ENCODE results near the gene TMEM52B.
"Not testable (repeated sequence)": the region's sequence is repeated elsewhere in the genome, so short reads cannot be mapped to it uniquely, and the experiment has no call there.

Gene TMEM52B

GRCh38 chr12:10186958-10187357 is 8.1 kb downstream of the TMEM52B start:
- not testable (repeated sequence) for H2BK15ac ChIP-seq (ENCODE audit: low read length); H3K4ac ChIP-seq (ENCODE audit: low read length); H3K18ac ChIP-seq (ENCODE audit: low read length); H2AK5ac ChIP-seq (ENCODE audit: low read depth, low read length); H4K8ac ChIP-seq (ENCODE audit: low read depth, low read length); H3K27ac ChIP-seq (replicated peaks; ENCODE audit: low read length); H3K14ac ChIP-seq (ENCODE audit: low read length); H3K27me3 ChIP-seq (ENCODE audit: control insufficient read depth in 3 of 3, insufficient read depth in 3 of 3, low read depth in 1 of 3, low read length in 3 of 3); H2BK5ac ChIP-seq (ENCODE audit: low read length); H3K4me1 ChIP-seq (ENCODE audit: control insufficient read depth in 2 of 2, insufficient read depth in 1 of 2, low read depth in 1 of 2, low read length in 2 of 2); H2BK120ac ChIP-seq (ENCODE audit: low read depth, low read length); H3K79me1 ChIP-seq (ENCODE audit: low read depth, low read length); H3K9me3 ChIP-seq (replicated peaks in 1 of 2; ENCODE audit: control insufficient read depth in 2 of 2, insufficient read depth in 1 of 2, low read depth in 1 of 2, low read length in 2 of 2); H3K36me3 ChIP-seq (replicated peaks in 1 of 2; ENCODE audit: control insufficient read depth in 2 of 2, insufficient read depth in 2 of 2, low read length in 2 of 2); H3K9ac ChIP-seq (ENCODE audit: low read depth, low read length, poor library complexity); DNase-seq (ENCODE audit: low spot score); H3K4me2 ChIP-seq (ENCODE audit: insufficient read depth, low read length, poor library complexity, severe bottlenecking); H2BK12ac ChIP-seq (ENCODE audit: low read length); H3K4me3 ChIP-seq (ENCODE audit: low read length in 2 of 2); H3K23ac ChIP-seq (ENCODE audit: low read depth, low read length, poor library complexity); H2AFZ ChIP-seq (ENCODE audit: low read length); H4K91ac ChIP-seq (ENCODE audit: low read depth, low read length, poor library complexity)
- no CpG with 5 or more reads among the region's 6 CpGs for WGBS, 2 donors (ENCODE audit: extremely low coverage in 2 of 2, insufficient read length in 2 of 2, insufficient replicate concordance in 1 of 2)

GRCh38 chr12:10189653-10190052 is 10.8 kb downstream of the TMEM52B start:
- H2BK120ac ChIP-seq (ENCODE audit: low read depth, low read length) = no peak overlapping the region
- no peak overlapping the region for H2BK12ac ChIP-seq (ENCODE audit: low read length)
- no peak overlapping the region for H3K18ac ChIP-seq (ENCODE audit: low read length)
- H2AFZ ChIP-seq (ENCODE audit: low read length) = no peak overlapping the region
- no peaks in the 10 kb centered on the region for H3K9me3 ChIP-seq (replicated peaks in 1 of 2; ENCODE audit: control insufficient read depth in 2 of 2, insufficient read depth in 1 of 2, low read depth in 1 of 2, low read length in 2 of 2)
- H3K4ac ChIP-seq (ENCODE audit: low read length) = no peak overlapping the region
- H3K27me3 ChIP-seq (ENCODE audit: control insufficient read depth in 3 of 3, insufficient read depth in 3 of 3, low read depth in 1 of 3, low read length in 3 of 3) = no peaks in the 10 kb centered on the region
- no peaks in the 10 kb centered on the region for H3K4me1 ChIP-seq (ENCODE audit: control insufficient read depth in 2 of 2, insufficient read depth in 1 of 2, low read depth in 1 of 2, low read length in 2 of 2)
- H2AK5ac ChIP-seq (ENCODE audit: low read depth, low read length) = no peak overlapping the region
- H3K4me3 ChIP-seq (ENCODE audit: low read length in 2 of 2) = no peak overlapping the region
- no peak overlapping the region for H3K27ac ChIP-seq (replicated peaks; ENCODE audit: low read length)
- no peak overlapping the region for H4K91ac ChIP-seq (ENCODE audit: low read depth, low read length, poor library complexity)
- H3K79me1 ChIP-seq (ENCODE audit: low read depth, low read length) = peaks cover 2% of the 10 kb centered on the region
- no CpG with 5 or more reads among the region's 5 CpGs for WGBS, 2 donors (ENCODE audit: extremely low coverage in 2 of 2, insufficient read length in 2 of 2, insufficient replicate concordance in 1 of 2)
- H2BK5ac ChIP-seq (ENCODE audit: low read length) = no peak overlapping the region
- no peak overlapping the region for H3K14ac ChIP-seq (ENCODE audit: low read length)
- no peak overlapping the region for H3K23ac ChIP-seq (ENCODE audit: low read depth, low read length, poor library complexity)
- H3K4me2 ChIP-seq (ENCODE audit: insufficient read depth, low read length, poor library complexity, severe bottlenecking) = no peak overlapping the region
- H3K9ac ChIP-seq (ENCODE audit: low read depth, low read length, poor library complexity) = no peak overlapping the region
- no peak for DNase-seq (ENCODE audit: low spot score)
- no peak overlapping the region for H4K8ac ChIP-seq (ENCODE audit: low read depth, low read length)
- no peak overlapping the region for H2BK15ac ChIP-seq (ENCODE audit: low read length)
- no peaks in the 10 kb centered on the region for H3K36me3 ChIP-seq (replicated peaks in 1 of 2; ENCODE audit: control insufficient read depth in 2 of 2, insufficient read depth in 2 of 2, low read length in 2 of 2)

- no peak overlapping the region for H2BK12ac ChIP-seq (ENCODE audit: low read length)
- no peak overlapping the region for H3K18ac ChIP-seq (ENCODE audit: low read length)
- no peaks in the 10 kb centered on the region for H3K27me3 ChIP-seq (ENCODE audit: control insufficient read depth in 3 of 3, insufficient read depth in 3 of 3, low read depth in 1 of 3, low read length in 3 of 3)
- H2BK15ac ChIP-seq (ENCODE audit: low read length) = no peak overlapping the region
- no peaks in the 10 kb centered on the region for H3K9me3 ChIP-seq (replicated peaks in 1 of 2; ENCODE audit: control insufficient read depth in 2 of 2, insufficient read depth in 1 of 2, low read depth in 1 of 2, low read length in 2 of 2)
- DNase-seq (ENCODE audit: low spot score) = no peak
- H3K27ac ChIP-seq (replicated peaks; ENCODE audit: low read length) = no peak overlapping the region
- no peak overlapping the region for H2BK120ac ChIP-seq (ENCODE audit: low read depth, low read length)
- H4K91ac ChIP-seq (ENCODE audit: low read depth, low read length, poor library complexity) = no peak overlapping the region
- H2AFZ ChIP-seq (ENCODE audit: low read length) = no peak overlapping the region
- H3K14ac ChIP-seq (ENCODE audit: low read length) = no peak overlapping the region
- no peak overlapping the region for H2AK5ac ChIP-seq (ENCODE audit: low read depth, low read length)
- H3K79me1 ChIP-seq (ENCODE audit: low read depth, low read length) = peaks cover 2% of the 10 kb centered on the region
- H2BK5ac ChIP-seq (ENCODE audit: low read length) = no peak overlapping the region
- no peaks in the 10 kb centered on the region for H3K4me1 ChIP-seq (ENCODE audit: control insufficient read depth in 2 of 2, insufficient read depth in 1 of 2, low read depth in 1 of 2, low read length in 2 of 2)
- H3K9ac ChIP-seq (ENCODE audit: low read depth, low read length, poor library complexity) = no peak overlapping the region
- H3K4ac ChIP-seq (ENCODE audit: low read length) = no peak overlapping the region
- no CpG with 5 or more reads among the region's 13 CpGs for WGBS, 2 donors (ENCODE audit: extremely low coverage in 2 of 2, insufficient read length in 2 of 2, insufficient replicate concordance in 1 of 2)
- H3K4me2 ChIP-seq (ENCODE audit: insufficient read depth, low read length, poor library complexity, severe bottlenecking) = no peak overlapping the region
- H4K8ac ChIP-seq (ENCODE audit: low read depth, low read length) = no peak overlapping the region
- no peaks in the 10 kb centered on the region for H3K36me3 ChIP-seq (replicated peaks in 1 of 2; ENCODE audit: control insufficient read depth in 2 of 2, insufficient read depth in 2 of 2, low read length in 2 of 2)
- H3K23ac ChIP-seq (ENCODE audit: low read depth, low read length, poor library complexity) = no peak overlapping the region
- H3K4me3 ChIP-seq (ENCODE audit: low read length in 2 of 2) = no peak overlapping the region
Observed at GRCh38 chr12:10190558-10191388, 11.9 kb downstream of the TMEM52B start.

DNA sequence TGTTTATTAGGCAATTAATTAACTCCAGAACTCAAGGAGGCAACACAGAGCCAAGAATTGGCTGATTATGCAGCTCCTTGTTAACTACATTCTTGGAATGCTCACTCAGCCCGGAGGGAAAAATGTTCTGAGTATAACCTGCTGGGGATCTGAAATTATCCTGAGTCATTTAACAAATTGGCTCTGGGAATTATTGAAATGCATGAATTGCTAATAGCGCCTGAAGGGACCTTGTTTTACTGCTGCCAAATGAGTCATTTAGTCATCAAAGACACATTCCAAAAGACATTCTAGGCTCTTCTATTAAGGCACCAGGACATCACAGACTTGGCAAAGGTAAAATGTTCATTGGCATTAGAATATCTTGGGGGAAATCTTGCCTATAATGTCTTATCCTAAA is 13.0 kb downstream of the TMEM52B start:
- Histone ChIP-seq H3K18ac (ENCODE audit: low read length) (no peak overlapping the region), H2BK15ac (ENCODE audit: low read length) (no peak overlapping the region), H3K9ac (ENCODE audit: low read depth, low read length, poor library complexity) (no peak overlapping the region), H2BK12ac (ENCODE audit: low read length) (no peak overlapping the region), H3K79me1 (ENCODE audit: low read depth, low read length) (no peaks in the 10 kb centered on the region), H3K4ac (ENCODE audit: low read length) (no peak overlapping the region), H3K4me3 (ENCODE audit: low read length in 2 of 2) (no peak overlapping the region), H3K27me3 (ENCODE audit: control insufficient read depth in 3 of 3, insufficient read depth in 3 of 3, low read depth in 1 of 3, low read length in 3 of 3) (no peaks in the 10 kb centered on the region), H4K8ac (ENCODE audit: low read depth, low read length) (no peak overlapping the region), H2BK5ac (ENCODE audit: low read length) (no peak overlapping the region), H3K23ac (ENCODE audit: low read depth, low read length, poor library complexity) (no peak overlapping the region), H3K4me1 (ENCODE audit: control insufficient read depth in 2 of 2, insufficient read depth in 1 of 2, low read depth in 1 of 2, low read length in 2 of 2) (no peaks in the 10 kb centered on the region), H3K14ac (ENCODE audit: low read length) (no peak overlapping the region), H2BK120ac (ENCODE audit: low read depth, low read length) (no peak overlapping the region), H2AK5ac (ENCODE audit: low read depth, low read length) (no peak overlapping the region), H4K91ac (ENCODE audit: low read depth, low read length, poor library complexity) (no peak overlapping the region), H3K9me3 (replicated peaks in 1 of 2; ENCODE audit: control insufficient read depth in 2 of 2, insufficient read depth in 1 of 2, low read depth in 1 of 2, low read length in 2 of 2) (no peaks in the 10 kb centered on the region), H3K4me2 (ENCODE audit: insufficient read depth, low read length, poor library complexity, severe bottlenecking) (no peak overlapping the region), H3K36me3 (replicated peaks in 1 of 2; ENCODE audit: control insufficient read depth in 2 of 2, insufficient read depth in 2 of 2, low read length in 2 of 2) (no peaks in the 10 kb centered on the region), H2AFZ (ENCODE audit: low read length) (no peak overlapping the region), H3K27ac (replicated peaks; ENCODE audit: low read length) (no peak overlapping the region)
- no CpG with 5 or more reads among the region's 2 CpGs for WGBS, 2 donors (ENCODE audit: extremely low coverage in 2 of 2, insufficient read length in 2 of 2, insufficient replicate concordance in 1 of 2)
- DNase-seq (ENCODE audit: low spot score) = no peak
